A549 treated with AZD9567 at 1 μM for 4 hours (cell line): ENCODE data around the gene SMU1. TPM values are rescaled to one million over a fixed set of nuclear protein-coding genes. Genes with fewer than 3 reads are reported as not detected.

Source experiments
- total RNA-seq: library from RNA; stranded (reverse); fragments of 200-300 nt; extraction: Qiagen RNA extraction; gene quantifications from 5 replicates; pipeline ENCODE4 v1.2.3, GENCODE V29; 2022; ENCODE audit not compliant: insufficient read depth

Gene SMU1
- 17.2 to 25.2 TPM (median 18.2 TPM) in 5 replicates for total RNA-seq

DNA sequence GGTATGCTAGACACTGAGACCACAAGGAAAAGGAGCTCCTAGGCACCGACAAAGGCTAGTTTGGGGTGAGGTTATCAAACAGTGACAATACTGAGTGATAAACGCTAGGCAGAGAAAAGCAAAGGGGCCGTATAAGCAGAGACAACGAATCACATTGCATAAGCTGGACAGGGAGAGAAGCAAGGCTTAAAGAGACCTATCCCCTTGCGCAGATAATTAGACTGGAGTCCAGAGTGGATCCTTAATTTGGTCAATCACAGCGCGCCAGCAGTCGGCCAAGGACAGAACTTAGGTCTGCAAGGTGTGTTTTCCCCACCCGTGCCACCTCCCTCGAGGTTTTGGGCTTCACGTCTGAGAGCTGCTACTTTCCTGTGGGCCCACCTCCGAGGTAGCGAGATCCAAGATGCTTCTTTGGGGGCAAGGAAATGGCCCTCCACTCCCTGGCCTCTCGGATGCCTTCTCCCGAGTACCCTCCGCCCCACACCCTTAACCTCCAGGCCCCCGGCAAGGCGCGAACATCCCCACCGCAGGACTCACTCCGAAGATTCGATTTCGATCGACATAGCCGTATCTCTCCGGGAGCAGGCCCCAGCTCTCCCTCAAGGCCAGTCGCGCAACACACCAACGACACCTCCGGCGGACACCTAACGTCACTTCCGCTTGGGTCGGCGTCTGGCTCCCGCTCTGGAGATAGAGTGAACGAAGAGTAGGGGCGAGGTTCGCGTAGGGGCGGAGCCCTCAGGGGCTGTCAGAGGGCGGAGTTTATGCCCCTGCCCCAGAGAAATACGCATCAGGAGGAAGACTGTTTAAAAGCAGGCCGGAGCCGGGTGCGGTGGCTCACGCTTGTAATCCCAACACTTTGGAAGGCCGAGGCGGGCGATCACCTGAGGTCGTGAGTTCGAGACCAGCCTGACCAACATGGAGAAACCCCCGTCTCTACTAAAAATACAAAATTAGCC is at the start of gene SMU1:
TSS of gene SMU1 (minus strand) at position 629 of the 959 bp plus-strand sequence. CDS start at position 563, 66 bp downstream.

DNA sequence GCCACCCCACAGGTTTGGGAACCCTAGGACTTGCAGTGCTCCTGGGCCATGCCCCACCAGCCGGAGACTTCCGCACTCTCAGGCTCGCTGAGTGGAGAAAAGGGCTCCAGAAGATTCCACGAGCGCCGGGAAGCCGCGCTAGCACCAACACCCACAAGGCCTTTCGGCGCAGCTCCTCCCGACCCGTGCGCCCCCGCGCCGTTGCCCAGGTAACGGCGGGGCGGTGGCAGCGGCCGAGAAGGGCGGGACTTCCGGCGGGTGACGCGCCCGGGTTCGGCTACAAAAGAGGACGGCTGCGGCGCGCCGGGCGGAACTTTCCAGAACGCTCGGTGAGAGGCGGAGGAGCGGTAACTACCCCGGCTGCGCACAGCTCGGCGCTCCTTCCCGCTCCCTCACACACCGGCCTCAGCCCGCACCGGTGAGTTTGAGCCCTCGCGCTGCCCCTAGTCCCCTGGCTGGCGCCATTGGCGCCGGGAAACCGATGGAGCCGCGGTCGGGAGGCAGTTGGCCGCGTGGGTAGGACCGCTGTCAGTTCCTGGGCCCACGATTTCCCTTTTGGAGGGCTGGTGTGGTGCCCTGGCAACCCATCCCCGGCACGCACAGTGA is 51.4 kb downstream of the SMU1 start, which contains the start of gene DNAJA1:
TSS of gene DNAJA1 (plus strand) at position 308 of the 606 bp plus-strand sequence. CDS start 1,212 bp downstream, outside the sequence.

Other genes with a start within 250 kb of the SMU1 start
- gene APTX, start 75.0 kb downstream of the SMU1 start, total RNA-seq = 36.4 to 53.8 TPM (median 40.5 TPM) in 5 replicates
- gene DNAJA1, start 51.4 kb downstream of the SMU1 start, total RNA-seq = 220 to 254 TPM (median 230 TPM) in 5 replicates
- 174 to 231 TPM (median 193 TPM) in 5 replicates for gene B4GALT1, start 90.7 kb upstream of the SMU1 start, total RNA-seq
- gene SPINK4, start 163.5 kb upstream of the SMU1 start, total RNA-seq = not detected in 5 replicates
- gene BAG1, start 188.0 kb upstream of the SMU1 start, total RNA-seq = 125 to 134 TPM (median 131 TPM) in 5 replicates
- 65.4 to 76.6 TPM (median 74.4 TPM) in 5 replicates for gene CHMP5, start 188.4 kb upstream of the SMU1 start, total RNA-seq
- 28.5 to 40.8 TPM (median 29.2 TPM) in 5 replicates for gene NFX1, start 213.8 kb upstream of the SMU1 start, total RNA-seq